Parathyroid adenoma (tissue), 2 donors: ENCODE results near the gene RASA1.

Source experiments
- H2AFZ ChIP-seq: fragments of 300-600 bp; sonication (generic); one replicate; pipeline ENCODE4 v1.7.0; 2017; ENCODE audit warnings: antibody characterized with exemption, mild to moderate bottlenecking
- H3K27ac ChIP-seq: fragments of 300-600 bp; sonication (generic); one replicate; pipeline ENCODE4 v1.7.0; 2017
- H3K27me3 ChIP-seq: fragments of 300-600 bp; sonication (generic); one replicate; pipeline ENCODE4 v1.7.0; 2017; ENCODE audit warnings: low read length; ENCODE audit not compliant: control insufficient read depth, insufficient read depth
- H3K36me3 ChIP-seq: fragments of 300-600 bp; sonication (generic); one replicate; pipeline ENCODE4 v1.7.0; 2017; ENCODE audit warnings: low read length; ENCODE audit not compliant: control insufficient read depth, insufficient read depth
- H3K4me1 ChIP-seq: fragments of 300-600 bp; sonication (generic); one replicate; pipeline ENCODE4 v1.7.0; 2017; ENCODE audit warnings: control low read depth
- H3K4me2 ChIP-seq: fragments of 300-600 bp; sonication (generic); one replicate; pipeline ENCODE4 v1.7.0; 2017; ENCODE audit warnings: low read length
- H3K4me3 ChIP-seq: fragments of 300-600 bp; sonication (generic); one replicate; pipeline ENCODE4 v1.7.0; 2017; ENCODE audit warnings: low read depth, low read length
- H3K79me2 ChIP-seq: fragments of 300-600 bp; sonication (generic); one replicate; pipeline ENCODE4 v1.7.0; 2017; ENCODE audit warnings: control low read depth
- H3K9ac ChIP-seq: fragments of 300-600 bp; sonication (generic); one replicate; pipeline ENCODE4 v1.7.0; 2017; ENCODE audit warnings: mild to moderate bottlenecking
- H3K9me3 ChIP-seq: fragments of 300-600 bp; sonication (generic); one replicate; pipeline ENCODE4 v1.7.0; 2017; ENCODE audit warnings: low read length; ENCODE audit not compliant: control insufficient read depth
- CTCF ChIP-seq: fragments of 300-600 bp; sonication (generic); IDR thresholded peaks from one replicate; pipeline ENCODE4 v1.7.0; 2017; ENCODE audit warnings: antibody characterized with exemption, mild to moderate bottlenecking
- donor health status: primary hyperparathyroidism.

RASA1 gene

GRCh38 chr5:87411973-87412629 is 144.4 kb downstream of the RASA1 start:
- Histone ChIP-seq H2AFZ (peak overlapping the region; percentile 97), H3K4me2 (peak overlapping the region; percentile 73), H3K27me3 (no peaks in the 10 kb centered on the region), H3K4me3 (peak overlapping the region; percentile 86), H3K79me2 (no peaks in the 10 kb centered on the region), H3K27ac (peak overlapping the region; percentile 93), H3K9ac (peak overlapping the region; percentile 21), H3K4me1 (no peaks in the 10 kb centered on the region), H3K36me3 (no peaks in the 10 kb centered on the region), H3K9me3 (no peaks in the 10 kb centered on the region)
- TF ChIP-seq CTCF = no peak

- Histone ChIP-seq H3K27me3 (no peaks in the 10 kb centered on the region), H3K4me2 (peak within 1 kb of the TSS; percentile 73), H3K27ac (peak within 1 kb of the TSS; percentile 93), H3K36me3 (no peaks in the 10 kb centered on the region), H3K9me3 (no peaks in the 10 kb centered on the region), H3K79me2 (no peaks in the 10 kb centered on the region), H2AFZ (peak within 1 kb of the TSS; percentile 97), H3K4me3 (peak within 1 kb of the TSS; percentile 86), H3K4me1 (no peaks in the 10 kb centered on the region), H3K9ac (peak within 1 kb of the TSS; percentile 21)
- TF ChIP-seq CTCF = no peak
Observed at GRCh38 chr5:87412630-87413342, 145.1 kb downstream of the RASA1 start, which contains the start of gene CCNH. TSS of gene CCNH (minus strand) at chr5:87412930. CDS start at chr5:87412794, 136 bp downstream.

- no peak for TF ChIP-seq CTCF
- Histone ChIP-seq H3K4me3 (peak overlapping the region; percentile 86), H3K27ac (peak overlapping the region; percentile 93), H2AFZ (peak overlapping the region; percentile 97), H3K27me3 (no peaks in the 10 kb centered on the region), H3K79me2 (no peaks in the 10 kb centered on the region), H3K4me2 (peak overlapping the region; percentile 73), H3K36me3 (no peaks in the 10 kb centered on the region), H3K9me3 (no peaks in the 10 kb centered on the region), H3K9ac (peak overlapping the region; percentile 9), H3K4me1 (no peaks in the 10 kb centered on the region)
Observed at GRCh38 chr5:87413343-87413645, 145.6 kb downstream of the RASA1 start.

- Histone ChIP-seq H2AFZ (no peak overlapping the region), H3K9ac (no peak overlapping the region)
- no peak for TF ChIP-seq CTCF
Observed at GRCh38 chr5:87418506-87418905, 150.8 kb downstream of the RASA1 start.

GRCh38 chr5:87421307-87421706 is 153.6 kb downstream of the RASA1 start:
- Histone ChIP-seq H3K36me3 (no peaks in the 10 kb centered on the region), H3K4me1 (no peaks in the 10 kb centered on the region), H3K27ac (no peak overlapping the region), H2AFZ (no peak overlapping the region), H3K79me2 (no peaks in the 10 kb centered on the region), H3K4me3 (no peak overlapping the region), H3K4me2 (no peak overlapping the region), H3K27me3 (no peaks in the 10 kb centered on the region), H3K9me3 (no peaks in the 10 kb centered on the region), H3K9ac (no peak overlapping the region)
- no peak for TF ChIP-seq CTCF

More at GRCh38 chr5:87418506-87418905, 150.8 kb downstream of the RASA1 start:
- Histone ChIP-seq H3K36me3 (no peaks in the 10 kb centered on the region), H3K27me3 (no peaks in the 10 kb centered on the region), H3K4me3 (no peak overlapping the region), H3K79me2 (no peaks in the 10 kb centered on the region), H3K4me1 (no peaks in the 10 kb centered on the region), H3K9me3 (no peaks in the 10 kb centered on the region), H3K4me2 (no peak overlapping the region), H3K27ac (no peak overlapping the region)
